OCI-LY1 (cell line): Measurements from ENCODE around the gene CSTF1.

ENCODE experiments used
- EZH2 ChIP-seq: fragments of 200-600 bp; sonication (generic), shearing (Covaris generic); IDR thresholded peaks from 2 replicates; pipeline ENCODE4 v1.8.0; 2017; ENCODE audit warnings: borderline replicate concordance, mixed run types, mild to moderate bottlenecking, antibody characterized with exemption, low read length, moderate library complexity, mixed read lengths
- TF ChIP-seq, protein P1 (sequence below): fragments of 200-600 bp; sonication (generic), shearing (Covaris generic); IDR thresholded peaks from 2 replicates; pipeline ENCODE4 v1.5.1; 2017; ENCODE audit warnings: mild to moderate bottlenecking, antibody characterized with exemption, low read length, moderate library complexity, mixed read lengths

DNA sequence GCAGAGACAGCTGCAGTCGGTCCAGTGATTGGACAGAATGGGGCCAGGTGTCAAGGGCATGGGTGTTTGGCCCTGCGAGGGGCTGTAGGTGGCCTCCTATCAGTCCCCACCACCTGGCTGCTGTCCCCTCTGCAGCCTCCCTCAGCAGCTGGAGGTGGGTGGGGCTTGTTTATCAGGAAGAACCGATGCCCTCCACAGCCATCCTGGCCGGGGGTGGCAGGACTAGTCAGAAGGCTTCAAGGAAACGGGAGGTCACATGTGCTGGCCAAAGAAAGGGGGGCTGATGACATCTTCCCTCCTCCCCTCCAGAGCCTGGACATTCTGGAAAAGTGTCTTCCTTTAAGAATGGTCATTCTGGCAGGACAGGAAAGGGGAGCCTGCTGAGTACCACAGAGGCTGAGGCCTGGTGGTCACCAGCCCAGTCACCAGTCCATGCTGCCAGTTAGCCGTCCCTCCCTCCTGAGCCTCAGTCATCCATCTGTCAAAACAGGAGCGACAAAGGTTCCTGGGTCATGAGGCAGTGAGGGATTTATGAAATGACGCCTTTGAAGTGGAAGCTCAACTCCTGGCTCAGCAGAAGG, 29.5 kb upstream of the CSTF1 start:
- TF ChIP-seq, protein P1, sequence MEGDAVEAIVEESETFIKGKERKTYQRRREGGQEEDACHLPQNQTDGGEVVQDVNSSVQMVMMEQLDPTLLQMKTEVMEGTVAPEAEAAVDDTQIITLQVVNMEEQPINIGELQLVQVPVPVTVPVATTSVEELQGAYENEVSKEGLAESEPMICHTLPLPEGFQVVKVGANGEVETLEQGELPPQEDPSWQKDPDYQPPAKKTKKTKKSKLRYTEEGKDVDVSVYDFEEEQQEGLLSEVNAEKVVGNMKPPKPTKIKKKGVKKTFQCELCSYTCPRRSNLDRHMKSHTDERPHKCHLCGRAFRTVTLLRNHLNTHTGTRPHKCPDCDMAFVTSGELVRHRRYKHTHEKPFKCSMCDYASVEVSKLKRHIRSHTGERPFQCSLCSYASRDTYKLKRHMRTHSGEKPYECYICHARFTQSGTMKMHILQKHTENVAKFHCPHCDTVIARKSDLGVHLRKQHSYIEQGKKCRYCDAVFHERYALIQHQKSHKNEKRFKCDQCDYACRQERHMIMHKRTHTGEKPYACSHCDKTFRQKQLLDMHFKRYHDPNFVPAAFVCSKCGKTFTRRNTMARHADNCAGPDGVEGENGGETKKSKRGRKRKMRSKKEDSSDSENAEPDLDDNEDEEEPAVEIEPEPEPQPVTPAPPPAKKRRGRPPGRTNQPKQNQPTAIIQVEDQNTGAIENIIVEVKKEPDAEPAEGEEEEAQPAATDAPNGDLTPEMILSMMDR: no peak
- no peak for TF ChIP-seq EZH2
